ENCODE results near the gene METTL4.

The METTL4 gene

DNA sequence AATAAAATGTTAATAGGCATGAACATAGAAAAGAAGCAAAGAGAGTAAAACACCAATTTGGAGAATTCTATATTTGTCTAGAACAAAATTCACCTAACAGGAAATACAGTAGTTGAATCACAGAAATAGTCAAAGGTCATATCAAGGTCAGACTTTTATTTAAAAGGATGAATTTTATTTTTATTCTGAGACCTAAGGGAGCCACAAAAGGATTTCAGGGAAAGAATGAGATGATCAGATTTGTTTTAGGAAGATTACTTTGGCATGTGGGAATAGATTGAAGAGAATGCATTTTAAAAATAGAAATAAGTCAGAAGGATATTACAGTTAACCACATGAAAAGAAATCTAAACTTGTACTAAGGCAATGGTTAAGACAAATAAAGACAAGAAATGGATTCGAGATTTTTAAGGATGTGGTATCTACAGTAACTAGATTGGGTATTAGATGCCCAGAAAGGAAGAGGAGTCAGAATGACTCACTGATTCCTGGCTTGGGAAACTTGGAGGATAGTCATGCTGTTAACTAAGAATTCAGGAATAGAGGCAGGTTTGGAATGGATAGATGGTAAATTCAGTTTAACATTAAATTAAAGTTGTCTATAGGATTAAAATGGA is 56.0 kb downstream of the METTL4 start:
- DNase-seq = no peak

- DNase-seq = peak; percentile 91
These were observed 57.7 kb downstream of the METTL4 start for GRCh38 chr18:2513616-2514015.

GRCh38 chr18:2512059-2512458 is 59.2 kb downstream of the METTL4 start:
- no peak for DNase-seq

DNA sequence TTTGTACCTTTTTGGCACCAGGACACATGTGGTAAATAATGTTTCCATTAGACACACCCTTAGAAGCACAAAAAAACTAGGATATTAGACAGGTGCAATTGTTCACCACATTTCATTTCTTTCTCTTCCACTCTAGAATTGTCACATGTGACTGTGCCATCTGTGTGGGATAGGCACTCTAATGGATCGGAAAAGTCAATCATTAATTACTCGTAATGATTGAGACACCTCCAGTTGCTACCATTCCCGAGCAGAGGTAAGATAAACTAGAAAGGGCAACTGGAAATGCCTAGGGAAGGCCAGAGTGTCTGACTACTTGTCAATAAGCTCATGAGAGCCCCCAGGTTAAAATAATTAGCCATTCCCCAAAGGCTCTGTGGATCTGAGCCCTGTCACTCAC is 59.9 kb downstream of the METTL4 start:
- no peak for DNase-seq

GRCh38 chr18:2510416-2510815 is 60.9 kb downstream of the METTL4 start:
- no peak for DNase-seq

GRCh38 chr18:2508678-2509077 is 62.6 kb downstream of the METTL4 start:
- no peak for DNase-seq

DNA sequence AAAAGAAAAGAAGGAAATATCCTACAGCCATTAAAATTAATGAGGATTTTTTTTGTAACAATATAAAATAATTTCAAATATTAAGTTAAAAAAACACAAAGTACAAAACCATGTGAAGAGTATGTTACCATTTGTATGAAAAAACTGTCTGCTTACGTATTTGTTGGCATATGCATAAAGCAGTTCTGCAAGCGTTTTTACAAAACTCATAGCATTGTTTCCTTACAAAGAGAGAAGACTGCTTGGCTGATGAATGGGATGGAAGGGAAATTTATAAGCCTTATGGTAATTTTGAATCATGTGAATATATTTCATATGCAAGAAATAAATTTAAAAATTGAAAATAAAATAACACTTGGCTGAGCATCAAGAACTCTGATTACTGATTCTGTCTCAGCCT is 63.1 kb downstream of the METTL4 start:
- DNase-seq = no peak

DNA sequence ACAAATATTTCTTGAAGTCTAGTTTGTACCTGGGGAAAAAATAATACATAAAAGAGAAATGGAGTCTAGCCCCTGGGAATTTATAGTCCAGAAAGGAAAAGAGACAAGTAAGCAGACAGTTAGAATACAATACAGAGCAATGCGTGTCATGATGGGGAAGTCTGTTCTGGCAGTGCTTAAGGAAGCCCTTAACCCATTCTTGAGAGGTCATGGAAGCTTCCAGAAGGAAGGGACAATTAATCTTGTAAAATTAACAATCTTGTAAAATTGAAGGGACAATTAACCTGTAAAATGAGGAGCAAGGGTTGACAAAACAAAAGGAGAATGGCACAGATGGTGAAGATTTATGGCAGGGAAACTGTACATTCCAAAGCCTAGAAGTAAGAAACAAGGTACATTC is 66.7 kb downstream of the METTL4 start:
- DNase-seq = peak; percentile 48

DNA sequence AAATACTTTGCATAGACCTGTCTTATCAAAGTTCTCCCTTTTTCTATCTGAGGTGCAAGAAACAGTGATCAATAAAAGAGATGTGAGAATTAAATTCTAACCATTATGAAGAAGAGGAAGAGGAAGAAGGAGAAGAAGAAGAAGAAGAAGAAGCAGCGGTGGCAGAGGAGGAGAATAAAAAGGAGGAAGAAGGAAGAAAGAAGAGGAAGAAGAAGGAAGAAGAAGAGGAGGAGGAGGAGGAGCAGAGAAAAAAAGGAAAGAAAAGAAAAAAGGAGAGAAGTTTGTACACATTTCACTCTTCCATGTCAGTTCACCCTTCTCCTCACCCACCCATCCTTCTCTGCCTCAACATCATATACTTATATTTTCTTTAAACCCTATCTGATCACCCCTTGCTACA is 68.4 kb downstream of the METTL4 start:
- DNase-seq = no peak

DNA sequence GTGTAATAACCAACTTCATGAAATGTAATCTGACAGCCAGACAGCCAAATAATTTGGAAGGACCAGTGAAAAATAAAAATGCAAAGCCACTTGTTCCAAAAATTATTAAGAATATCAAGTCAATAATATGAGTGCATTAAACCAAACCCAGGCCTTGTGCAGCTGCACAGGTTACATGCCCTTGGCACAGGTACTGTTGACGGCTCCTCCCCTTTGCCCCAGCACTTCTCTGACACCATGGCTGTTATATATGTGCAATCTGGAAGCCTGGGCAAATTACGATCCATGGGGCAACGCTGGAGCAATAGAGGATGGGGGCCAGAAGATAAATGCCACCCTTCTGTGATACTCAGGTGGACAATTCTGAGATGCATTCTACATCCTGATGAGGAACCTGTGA is 68.9 kb downstream of the METTL4 start:
- DNase-seq = no peak

DNA sequence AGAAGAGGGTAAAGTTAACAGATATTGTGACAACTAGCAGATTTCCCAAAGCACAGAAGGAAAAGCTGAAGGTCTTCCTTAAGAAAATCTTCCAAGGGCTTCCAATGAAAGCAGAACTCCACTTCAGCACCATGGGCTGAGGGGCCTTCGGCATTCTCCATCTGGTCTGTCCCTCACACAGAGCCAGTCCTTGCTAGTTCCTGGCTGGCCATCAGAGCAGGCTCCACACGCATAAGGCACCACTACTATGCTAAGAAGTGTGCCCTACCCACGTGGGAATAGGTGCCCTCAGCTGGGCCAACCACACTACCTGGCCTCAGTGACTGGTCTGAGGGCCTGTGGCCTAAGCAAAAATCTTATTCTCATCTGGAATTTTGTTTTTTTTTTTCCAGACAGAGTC is 73.5 kb downstream of the METTL4 start:
- DNase-seq = no peak

- no peak for DNase-seq
These were observed 75.9 kb downstream of the METTL4 start for GRCh38 chr18:2495381-2495780.

GRCh38 chr18:2494921-2495320 is 76.4 kb downstream of the METTL4 start:
- no peak for DNase-seq
